GM19467 (cell line): ENCODE data around the gene SPINDOC.
A peak's percentile ranks its signal among the peaks of the same experiment; 100 is the strongest.
"Not testable (repeated sequence)": the region's sequence is repeated elsewhere in the genome, so short reads cannot be mapped to it uniquely, and the experiment has no call there.

Experiments
- ATAC-seq: cut with Tn5 transposase; IDR thresholded peaks from one replicate; pipeline ENCODE4 v1.9.1; 2021; ENCODE audit warnings: mild to moderate bottlenecking, moderate library complexity; ENCODE audit not compliant: unreplicated experiment

Gene SPINDOC

GRCh38 chr11:63853476-63853875, 40.2 kb downstream of the SPINDOC start:
- no peak for ATAC-seq

- no peak for ATAC-seq
Observed at GRCh38 chr11:63854696-63855095, 41.4 kb downstream of the SPINDOC start.

- no peak for ATAC-seq
Observed at GRCh38 chr11:63855975-63856374, 42.7 kb downstream of the SPINDOC start.

- no peak for ATAC-seq
Observed at GRCh38 chr11:63858628-63859550, 45.6 kb downstream of the SPINDOC start.

- ATAC-seq = no peak
Observed at GRCh38 chr11:63862923-63863322, 49.7 kb downstream of the SPINDOC start.

GRCh38 chr11:63863620-63864019, 50.4 kb downstream of the SPINDOC start:
- not testable (repeated sequence) for ATAC-seq

GRCh38 chr11:63866211-63866610, 53.0 kb downstream of the SPINDOC start:
- ATAC-seq = no peak

GRCh38 chr11:63867511-63867910, 54.3 kb downstream of the SPINDOC start:
- ATAC-seq = no peak

- no peak for ATAC-seq
Observed at GRCh38 chr11:63868399-63869064, 55.3 kb downstream of the SPINDOC start.

GRCh38 chr11:63869171-63869591, 55.9 kb downstream of the SPINDOC start:
- ATAC-seq = no peak

- ATAC-seq = no peak
Observed at GRCh38 chr11:63869683-63870082, 56.4 kb downstream of the SPINDOC start.

GRCh38 chr11:63870351-63871140, 57.3 kb downstream of the SPINDOC start:
- no peak for ATAC-seq

- ATAC-seq = peak; percentile 93
Observed at GRCh38 chr11:63871962-63872799, 58.9 kb downstream of the SPINDOC start.

- ATAC-seq = no peak
Observed at GRCh38 chr11:63872800-63873197, 59.5 kb downstream of the SPINDOC start.

- ATAC-seq = no peak
Observed at GRCh38 chr11:63873311-63873710, 60.1 kb downstream of the SPINDOC start.

- no peak for ATAC-seq
Observed at GRCh38 chr11:63874511-63874910, 61.3 kb downstream of the SPINDOC start.

GRCh38 chr11:63875506-63876065, 62.3 kb downstream of the SPINDOC start:
- ATAC-seq = no peak

- ATAC-seq = no peak
Observed at GRCh38 chr11:63876616-63877015, 63.4 kb downstream of the SPINDOC start.
